HEK293 (cell line): ENCODE measurements around the gene NTRK3.

Experiments
- MZF1 ChIP-seq: fragments of 450-650 bp; formaldehyde crosslinking; IDR thresholded peaks from 2 replicates; pipeline ENCODE4 v1.5.1; 2017; ENCODE audit warnings: missing biosample characterization, missing genetic modification characterization, borderline replicate concordance
- TCF7L2 ChIP-seq: IDR thresholded peaks from 2 replicates; pipeline ENCODE4 v1.6.1; 2011; ENCODE audit warnings: low read depth, mild to moderate bottlenecking, inconsistent platforms, low read length, moderate library complexity, borderline replicate concordance
- ZNF121 ChIP-seq: fragments of 450-650 bp; formaldehyde crosslinking; IDR thresholded peaks from 2 replicates; pipeline ENCODE4 v1.5.1; 2016; ENCODE audit warnings: missing biosample characterization, missing genetic modification characterization
- TF ChIP-seq, protein P1 (sequence below): fragments of 450-650 bp; formaldehyde crosslinking; IDR thresholded peaks from 2 replicates; pipeline ENCODE4 v1.5.1; 2016; ENCODE audit warnings: missing biosample characterization, missing genetic modification characterization
- TF ChIP-seq, protein P2 (sequence below): fragments of 450-650 bp; formaldehyde crosslinking; IDR thresholded peaks from 2 replicates; pipeline ENCODE4 v1.5.1; 2016; ENCODE audit warnings: missing biosample characterization, missing genetic modification characterization
- TF ChIP-seq, protein P3 (sequence below): fragments of 450-650 bp; formaldehyde crosslinking; IDR thresholded peaks from 2 replicates; pipeline ENCODE4 v1.5.1; 2016; ENCODE audit warnings: missing biosample characterization, missing genetic modification characterization, low read depth
- TF ChIP-seq, protein P4 (sequence below): fragments of 450-650 bp; formaldehyde crosslinking; IDR thresholded peaks from 2 replicates; pipeline ENCODE4 v1.5.1; 2016; ENCODE audit warnings: missing biosample characterization, missing genetic modification characterization

DNA sequence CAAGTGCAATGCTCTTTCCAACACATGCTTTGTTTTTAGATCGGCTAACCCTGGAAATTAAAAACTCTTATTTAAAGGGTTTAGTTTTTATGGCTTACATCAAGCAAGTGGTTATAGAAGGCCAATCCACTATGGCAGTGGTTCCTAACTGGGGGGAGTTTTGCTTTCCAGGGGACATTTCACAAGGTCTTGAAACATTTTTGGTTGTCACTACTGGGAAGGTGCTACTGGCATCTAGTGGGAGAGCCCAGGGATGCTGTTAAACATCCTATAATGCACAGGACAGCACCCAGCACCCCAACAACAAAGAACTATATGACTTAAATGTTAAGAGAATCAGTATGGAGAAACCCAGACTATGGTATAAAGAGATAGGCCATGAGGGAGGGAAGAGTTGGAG, 439.0 kb downstream of the NTRK3 start:
- TF ChIP-seq, protein P1, sequence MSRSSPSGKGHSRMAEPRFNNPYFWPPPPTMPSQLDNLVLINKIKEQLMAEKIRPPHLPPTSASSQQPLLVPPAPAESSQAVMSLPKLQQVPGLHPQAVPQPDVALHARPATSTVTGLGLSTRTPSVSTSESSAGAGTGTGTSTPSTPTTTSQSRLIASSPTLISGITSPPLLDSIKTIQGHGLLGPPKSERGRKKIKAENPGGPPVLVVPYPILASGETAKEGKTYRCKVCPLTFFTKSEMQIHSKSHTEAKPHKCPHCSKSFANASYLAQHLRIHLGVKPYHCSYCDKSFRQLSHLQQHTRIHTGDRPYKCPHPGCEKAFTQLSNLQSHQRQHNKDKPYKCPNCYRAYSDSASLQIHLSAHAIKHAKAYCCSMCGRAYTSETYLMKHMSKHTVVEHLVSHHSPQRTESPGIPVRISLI (tag by site-specific recombination): no peak
- TF ChIP-seq TCF7L2: no peak
- TF ChIP-seq, protein P2, sequence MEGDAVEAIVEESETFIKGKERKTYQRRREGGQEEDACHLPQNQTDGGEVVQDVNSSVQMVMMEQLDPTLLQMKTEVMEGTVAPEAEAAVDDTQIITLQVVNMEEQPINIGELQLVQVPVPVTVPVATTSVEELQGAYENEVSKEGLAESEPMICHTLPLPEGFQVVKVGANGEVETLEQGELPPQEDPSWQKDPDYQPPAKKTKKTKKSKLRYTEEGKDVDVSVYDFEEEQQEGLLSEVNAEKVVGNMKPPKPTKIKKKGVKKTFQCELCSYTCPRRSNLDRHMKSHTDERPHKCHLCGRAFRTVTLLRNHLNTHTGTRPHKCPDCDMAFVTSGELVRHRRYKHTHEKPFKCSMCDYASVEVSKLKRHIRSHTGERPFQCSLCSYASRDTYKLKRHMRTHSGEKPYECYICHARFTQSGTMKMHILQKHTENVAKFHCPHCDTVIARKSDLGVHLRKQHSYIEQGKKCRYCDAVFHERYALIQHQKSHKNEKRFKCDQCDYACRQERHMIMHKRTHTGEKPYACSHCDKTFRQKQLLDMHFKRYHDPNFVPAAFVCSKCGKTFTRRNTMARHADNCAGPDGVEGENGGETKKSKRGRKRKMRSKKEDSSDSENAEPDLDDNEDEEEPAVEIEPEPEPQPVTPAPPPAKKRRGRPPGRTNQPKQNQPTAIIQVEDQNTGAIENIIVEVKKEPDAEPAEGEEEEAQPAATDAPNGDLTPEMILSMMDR (tag by site-specific recombination): no peak
- TF ChIP-seq, protein P3, sequence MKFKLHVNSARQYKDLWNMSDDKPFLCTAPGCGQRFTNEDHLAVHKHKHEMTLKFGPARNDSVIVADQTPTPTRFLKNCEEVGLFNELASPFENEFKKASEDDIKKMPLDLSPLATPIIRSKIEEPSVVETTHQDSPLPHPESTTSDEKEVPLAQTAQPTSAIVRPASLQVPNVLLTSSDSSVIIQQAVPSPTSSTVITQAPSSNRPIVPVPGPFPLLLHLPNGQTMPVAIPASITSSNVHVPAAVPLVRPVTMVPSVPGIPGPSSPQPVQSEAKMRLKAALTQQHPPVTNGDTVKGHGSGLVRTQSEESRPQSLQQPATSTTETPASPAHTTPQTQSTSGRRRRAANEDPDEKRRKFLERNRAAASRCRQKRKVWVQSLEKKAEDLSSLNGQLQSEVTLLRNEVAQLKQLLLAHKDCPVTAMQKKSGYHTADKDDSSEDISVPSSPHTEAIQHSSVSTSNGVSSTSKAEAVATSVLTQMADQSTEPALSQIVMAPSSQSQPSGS (tag by site-specific recombination): no peak
- TF ChIP-seq, protein P4, sequence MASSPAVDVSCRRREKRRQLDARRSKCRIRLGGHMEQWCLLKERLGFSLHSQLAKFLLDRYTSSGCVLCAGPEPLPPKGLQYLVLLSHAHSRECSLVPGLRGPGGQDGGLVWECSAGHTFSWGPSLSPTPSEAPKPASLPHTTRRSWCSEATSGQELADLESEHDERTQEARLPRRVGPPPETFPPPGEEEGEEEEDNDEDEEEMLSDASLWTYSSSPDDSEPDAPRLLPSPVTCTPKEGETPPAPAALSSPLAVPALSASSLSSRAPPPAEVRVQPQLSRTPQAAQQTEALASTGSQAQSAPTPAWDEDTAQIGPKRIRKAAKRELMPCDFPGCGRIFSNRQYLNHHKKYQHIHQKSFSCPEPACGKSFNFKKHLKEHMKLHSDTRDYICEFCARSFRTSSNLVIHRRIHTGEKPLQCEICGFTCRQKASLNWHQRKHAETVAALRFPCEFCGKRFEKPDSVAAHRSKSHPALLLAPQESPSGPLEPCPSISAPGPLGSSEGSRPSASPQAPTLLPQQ (tag by site-specific recombination): no peak
- TF ChIP-seq ZNF121 (tag by site-specific recombination): no peak
- no peak for TF ChIP-seq MZF1 (tag by site-specific recombination)
